Heart left ventricle (tissue), 16 donors: ENCODE results near the gene FAM131A. TPM values are rescaled to one million over a fixed set of nuclear protein-coding genes. Genes with fewer than 3 reads are reported as not detected.

Experiments
- ATAC-seq, 4 donors: fragments of 200-7000 bp; cut with Tn5 transposase; one replicate each; pipeline ENCODE4 v1.9.1; 2020 to 2022; ENCODE audit warnings: moderate library complexity in 4 of 4, mild to moderate bottlenecking in 3 of 4, moderate number of reproducible peaks in 1 of 4
- DNase-seq, 5 donors: peaks; one replicate each; pipeline ENCODE4 v3.0.0-alpha.2; 2020
- H3K27ac ChIP-seq, 12 donors: fragments of 200-600 bp; sonication (generic) in 4 of 12; one replicate each; pipeline versions ENCODE4 v1.5.0 to v1.8.0; 2016 to 2022; ENCODE audit warnings: mild to moderate bottlenecking in 2 of 12
- H3K27me3 ChIP-seq, 9 donors: fragments of 200-600 bp; sonication (generic) in 2 of 9; one replicate each; pipeline versions ENCODE4 v1.5.1 to v1.8.0; 2016 to 2022; ENCODE audit warnings: mild to moderate bottlenecking in 3 of 9
- H3K36me3 ChIP-seq, 9 donors: fragments of 200-600 bp; sonication (generic) in 2 of 9; one replicate each; pipeline versions ENCODE4 v1.5.0 to v1.8.0; 2018 to 2022; ENCODE audit warnings: mild to moderate bottlenecking in 2 of 9
- H3K4me1 ChIP-seq, 12 donors: fragments of 200-600 bp; sonication (generic) in 4 of 12; one replicate each; pipeline versions ENCODE4 v1.5.0 to v1.8.0; 2016 to 2022; ENCODE audit warnings: mild to moderate bottlenecking in 3 of 12
- H3K4me3 ChIP-seq, 12 donors: fragments of 200-600 bp; sonication (generic) in 4 of 12; one replicate each; pipeline versions ENCODE4 v1.5.0 to v1.8.0; 2017 to 2022; ENCODE audit warnings: mild to moderate bottlenecking in 9 of 12, moderate library complexity in 4 of 12
- H3K9me3 ChIP-seq, 12 donors: fragments of 200-600 bp; sonication (generic) in 4 of 12; one replicate each; pipeline versions ENCODE4 v1.5.0 to v1.8.0; 2016 to 2022; ENCODE audit warnings: mild to moderate bottlenecking in 1 of 12
- POLR2A ChIP-seq, 2 donors: fragments of 450-650 bp; IDR thresholded peaks; one replicate each; pipeline ENCODE4 v1.6.1; 2017; ENCODE audit warnings: antibody characterized with exemption in 2 of 2, mild to moderate bottlenecking in 2 of 2, moderate library complexity in 2 of 2
- WGBS, 4 donors: extraction: QIAGEN DNeasy Blood & Tissue Kit in 2 of 4; methylation state at CpG; one replicate each; pipeline versions ENCODE4 v1.1.5 to v1.1.7; 2013 to 2018; 5-methylcytosine and 5-hydroxymethylcytosine counted together
- intact Hi-C, 10 donors: fragments of 100-400 bp; cut with DNase I; formaldehyde crosslinking; loops; one replicate each; pipeline versions ENCODE4 v1.11.1 to v1.14.2; 2022
- polyA plus RNA-seq, 2 donors: library from polyadenylated mRNA; stranded (reverse); fragments of 200-250 nt; gene quantifications; one replicate each; pipeline ENCODE4 v1.2.3, GENCODE V29; 2013
- total RNA-seq, 9 donors: library from RNA; depleted of rRNA in 2 of 9; stranded (reverse); fragments of >200 nt in 2 of 9; fragmentation: NEBNext Ultra II Directional in 3 of 9; extraction: Animal tissue kit (Norgen Biotek cat#: 25700) in 3 of 9; gene quantifications; one replicate each; pipeline versions ENCODE4 v1.1.0 to v1.2.4, GENCODE V29; 2016 to 2023
- TF ChIP-seq, protein P1 (sequence below), 12 donors: fragments of 200-600 bp; sonication (generic) in 4 of 12; IDR thresholded peaks; one replicate each; pipeline versions ENCODE4 v1.5.0 to v1.8.0; 2018 to 2022; ENCODE audit warnings: antibody characterized with exemption in 12 of 12, mild to moderate bottlenecking in 5 of 12
- donor health status: ischemic (EF 13 %, LVEDD 7.1; RV severe dilation, severe dysfunction).
- donor health status: healthy with polysubstance abuse.
- donor health status: DM: no; HTN: yes; CAD: no.
- donor health status: DM: no; HTN: no; CAD: no.
- donor health status: ischemic (EF 25% LVEDD 6.9; RV normal size, moderate dysfunction).
- donor health status: ischemic (EF 25% LVEDD 5.7; RV mildly dilated, moderate dysfunction).
- donor health status: healthy.
- donor health status: DM: yes; HTN: yes; CAD: no.
- donor health status: ischemic (EF 35%, LVEDD 5.7; RV mildly dilated, moderate dysfunction).
- donor health status: nonischemic (EF 11% LVEDD 7.7; RV severe dilation, severe dysfunction).
- donor health status: DM: yes; HTN: yes; CAD: no.
- donor health status: PGD.
- donor health status: ischemic (EF 29% LVEDD 5.4; RV normal size, mild dysfunction).
- donor health status: nonischemic (EF 23%, LVEDD 6.1; RV moderate dilation, normal function).

FAM131A gene
- total and polyA plus RNA-seq, 11 donors: 21.9 to 53.2 (median 30.9) TPM

DNA sequence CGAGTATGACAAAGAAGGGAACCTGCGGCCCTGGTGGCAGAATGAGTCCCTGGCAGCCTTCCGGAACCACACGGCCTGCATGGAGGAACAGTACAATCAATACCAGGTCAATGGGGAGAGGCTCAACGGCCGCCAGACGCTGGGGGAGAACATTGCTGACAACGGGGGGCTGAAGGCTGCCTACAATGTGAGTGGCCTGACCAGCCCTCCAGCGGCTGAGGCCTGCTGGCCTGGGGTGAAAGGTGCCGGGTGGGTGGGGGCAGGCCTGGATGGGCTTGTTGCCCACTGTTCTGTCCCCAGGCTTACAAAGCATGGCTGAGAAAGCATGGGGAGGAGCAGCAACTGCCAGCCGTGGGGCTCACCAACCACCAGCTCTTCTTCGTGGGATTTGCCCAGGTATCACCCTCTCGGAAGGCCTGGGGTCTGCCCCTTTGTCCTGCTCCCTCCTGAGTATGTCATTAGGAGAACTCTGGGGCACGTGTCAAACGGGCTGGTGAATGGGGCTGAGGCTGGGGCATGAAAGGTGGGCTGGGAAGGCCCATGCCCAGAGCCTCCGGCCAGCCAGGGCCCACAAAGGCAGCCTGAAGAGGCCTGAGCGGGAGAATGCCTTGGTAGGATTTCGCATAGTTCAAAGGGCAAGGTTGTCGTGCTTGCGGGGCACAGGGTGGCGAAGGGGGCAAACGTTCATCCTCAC lies 46.2 kb upstream of the FAM131A start:
- H3K27ac ChIP-seq: no peak overlapping the region
- TF ChIP-seq, protein P1, sequence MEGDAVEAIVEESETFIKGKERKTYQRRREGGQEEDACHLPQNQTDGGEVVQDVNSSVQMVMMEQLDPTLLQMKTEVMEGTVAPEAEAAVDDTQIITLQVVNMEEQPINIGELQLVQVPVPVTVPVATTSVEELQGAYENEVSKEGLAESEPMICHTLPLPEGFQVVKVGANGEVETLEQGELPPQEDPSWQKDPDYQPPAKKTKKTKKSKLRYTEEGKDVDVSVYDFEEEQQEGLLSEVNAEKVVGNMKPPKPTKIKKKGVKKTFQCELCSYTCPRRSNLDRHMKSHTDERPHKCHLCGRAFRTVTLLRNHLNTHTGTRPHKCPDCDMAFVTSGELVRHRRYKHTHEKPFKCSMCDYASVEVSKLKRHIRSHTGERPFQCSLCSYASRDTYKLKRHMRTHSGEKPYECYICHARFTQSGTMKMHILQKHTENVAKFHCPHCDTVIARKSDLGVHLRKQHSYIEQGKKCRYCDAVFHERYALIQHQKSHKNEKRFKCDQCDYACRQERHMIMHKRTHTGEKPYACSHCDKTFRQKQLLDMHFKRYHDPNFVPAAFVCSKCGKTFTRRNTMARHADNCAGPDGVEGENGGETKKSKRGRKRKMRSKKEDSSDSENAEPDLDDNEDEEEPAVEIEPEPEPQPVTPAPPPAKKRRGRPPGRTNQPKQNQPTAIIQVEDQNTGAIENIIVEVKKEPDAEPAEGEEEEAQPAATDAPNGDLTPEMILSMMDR (IDR thresholded peaks at IDR 0.05): no peak
- no peak for TF ChIP-seq POLR2A (IDR thresholded peaks at IDR 0.05)
- ATAC-seq: no peak
- WGBS, 4 donors: 87 to 91% (median 87%) methylated on average over 22 of the region's 22 CpGs
- no peak overlapping the region for H3K4me3 ChIP-seq
- no peaks in the 10 kb centered on the region for H3K4me1 ChIP-seq
- H3K9me3 ChIP-seq: no peaks in the 10 kb centered on the region
- no peak for DNase-seq
- H3K27me3 ChIP-seq: peaks cover 0 to 10% (median 3%) of the 10 kb centered on the region in 9 donors
- no peaks in the 10 kb centered on the region for H3K36me3 ChIP-seq
- intact Hi-C loops: loop anchor here in 4 of 10 donors (5.0 to 10.0 kb wide), 4 partner anchors 116 to 396 kb away; partner anchors contain the start of gene AP2M1 (in 1 of the 4)

DNA sequence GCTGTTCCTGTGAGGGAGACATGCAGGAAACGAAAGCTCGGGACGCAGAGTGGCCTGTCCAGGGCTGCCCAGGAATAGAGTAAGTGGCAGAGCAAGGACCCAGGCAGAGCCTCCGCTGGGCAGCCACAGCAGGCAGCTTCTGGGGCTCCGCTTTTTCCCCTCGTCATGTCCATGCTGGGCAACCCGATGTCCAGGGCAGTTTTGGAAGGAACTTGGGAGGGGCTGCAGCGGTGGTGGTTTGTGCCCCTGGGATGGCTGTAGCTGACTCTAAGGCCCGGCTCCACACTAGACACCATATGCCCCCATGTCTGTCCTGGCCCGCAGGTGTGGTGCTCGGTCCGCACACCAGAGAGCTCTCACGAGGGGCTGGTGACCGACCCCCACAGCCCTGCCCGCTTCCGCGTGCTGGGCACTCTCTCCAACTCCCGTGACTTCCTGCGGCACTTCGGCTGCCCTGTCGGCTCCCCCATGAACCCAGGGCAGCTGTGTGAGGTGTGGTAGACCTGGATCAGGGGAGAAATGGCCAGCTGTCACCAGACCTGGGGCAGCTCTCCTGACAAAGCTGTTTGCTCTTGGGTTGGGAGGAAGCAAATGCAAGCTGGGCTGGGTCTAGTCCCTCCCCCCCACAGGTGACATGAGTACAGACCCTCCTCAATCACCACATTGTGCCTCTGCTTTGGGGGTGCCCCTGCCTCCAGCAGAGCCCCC lies 45.5 kb upstream of the FAM131A start:
- H3K9me3 ChIP-seq: no peaks in the 10 kb centered on the region
- H3K4me3 ChIP-seq: no peak overlapping the region
- H3K27me3 ChIP-seq: peaks cover 0 to 10% (median 3%) of the 10 kb centered on the region in 9 donors
- no peak for TF ChIP-seq POLR2A (IDR thresholded peaks at IDR 0.05)
- TF ChIP-seq, protein P1 (IDR thresholded peaks at IDR 0.05): no peak
- no peaks in the 10 kb centered on the region for H3K4me1 ChIP-seq
- intact Hi-C loops: loop anchor here in 4 of 10 donors (5.0 to 10.0 kb wide), 4 partner anchors 117 to 397 kb away; partner anchors contain the start of gene AP2M1 (in 1 of the 4)
- H3K36me3 ChIP-seq: no peaks in the 10 kb centered on the region
- peak in 1 of 4 donors; percentile 21 for ATAC-seq
- WGBS, 4 donors: 86 to 90% (median 90%) methylated on average over 21 of the region's 21 CpGs
- H3K27ac ChIP-seq: no peak overlapping the region
- DNase-seq: no peak

DNA sequence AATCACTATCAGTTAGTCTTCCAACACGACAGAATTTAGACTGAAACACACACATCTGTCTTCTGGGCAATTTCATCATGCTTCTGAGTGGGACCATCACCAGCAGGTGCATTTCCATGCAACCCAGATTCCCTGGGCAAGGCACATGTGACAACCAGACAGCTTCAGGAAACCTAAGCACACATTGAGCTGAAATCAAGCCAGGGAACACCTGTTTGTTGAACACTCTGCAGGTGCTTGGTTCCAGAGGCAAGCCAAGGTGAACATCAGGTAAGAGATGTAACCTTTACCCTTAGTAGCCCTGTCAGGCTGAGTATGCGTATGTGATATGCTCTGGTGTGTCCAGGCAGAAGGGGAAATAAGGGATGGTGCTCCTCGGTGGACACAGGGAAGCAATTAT lies 41.6 kb upstream of the FAM131A start:
- peaks cover 0 to 19% (median 12%) of the 10 kb centered on the region in 12 donors for H3K4me1 ChIP-seq
- no peak for ATAC-seq
- H3K27ac ChIP-seq: no peak overlapping the region
- TF ChIP-seq, protein P1 (IDR thresholded peaks at IDR 0.05): no peak
- no peak for TF ChIP-seq POLR2A (IDR thresholded peaks at IDR 0.05)
- no peak overlapping the region for H3K4me3 ChIP-seq
- DNase-seq: no peak
- H3K36me3 ChIP-seq: peaks cover 0 to 9% (median 6%) of the 10 kb centered on the region in 9 donors
- H3K27me3 ChIP-seq: no peaks in the 10 kb centered on the region
- intact Hi-C loops: loop anchor here in 5 of 10 donors (5.0 to 10.0 kb wide), 8 partner anchors 48 to 408 kb away; partner anchors contain the start of genes AP2M1 (in 2 of the 5), ABCC5 (in 1 of the 5), ABCF3 (in 1 of the 5) and ALG3 (in 1 of the 5)
- whole genome bisulfite sequencing, 4 donors: 59 to 71% (median 61%) methylated on average over 3 of the region's 3 CpGs
- no peaks in the 10 kb centered on the region for H3K9me3 ChIP-seq

DNA sequence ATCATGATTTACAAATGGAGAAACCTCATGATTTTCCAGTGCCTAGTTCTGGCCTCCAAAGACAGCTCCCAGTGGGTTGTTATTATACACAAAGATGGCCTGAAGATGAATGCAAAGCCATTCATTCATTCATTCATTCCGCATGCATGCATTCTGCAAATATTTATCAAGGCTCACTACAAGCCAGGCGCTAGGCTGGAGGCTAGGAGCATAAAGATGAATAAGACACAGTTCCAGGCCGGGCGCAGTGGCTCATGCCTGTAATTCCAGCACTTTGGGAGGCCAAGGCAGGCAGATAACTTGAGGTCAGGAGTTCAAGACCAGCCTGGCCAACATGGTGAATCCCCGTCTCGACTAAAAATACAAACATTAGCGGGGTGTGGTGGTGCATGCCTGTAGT lies 40.8 kb upstream of the FAM131A start:
- no peak for DNase-seq
- TF ChIP-seq, protein P1 (IDR thresholded peaks at IDR 0.05): no peak
- no peak for TF ChIP-seq POLR2A (IDR thresholded peaks at IDR 0.05)
- Histone ChIP-seq H3K27me3 (no peaks in the 10 kb centered on the region), H3K27ac (no peak overlapping the region), H3K4me3 (no peak overlapping the region), H3K9me3 (no peaks in the 10 kb centered on the region), H3K4me1 (peaks cover 0 to 19% (median 13%) of the 10 kb centered on the region in 12 donors), H3K36me3 (peaks cover 0 to 18% (median 15%) of the 10 kb centered on the region in 9 donors)
- 77 to 84% (median 78%) methylated on average over 7 of the region's 7 CpGs for WGBS, 4 donors
- intact Hi-C loops: loop anchor here in 5 of 10 donors (5.0 to 10.0 kb wide), 8 partner anchors 49 to 409 kb away; partner anchors contain the start of genes AP2M1 (in 2 of the 5), ABCC5 (in 1 of the 5), ABCF3 (in 1 of the 5) and ALG3 (in 1 of the 5)
- ATAC-seq: no peak
